ENCODE results near the gene CAPN1. TPM values are rescaled to one million over a fixed set of nuclear protein-coding genes. Genes with fewer than 3 reads are reported as not detected.
"Not testable (repeated sequence)": the region's sequence is repeated elsewhere in the genome, so short reads cannot be mapped to it uniquely, and the experiment has no call there.

CAPN1 gene
- total RNA-seq, 1 donor from 2014 or later: 225 TPM

- H3K27ac Mint-ChIP-seq: no peak overlapping the region
- no peaks in the 10 kb centered on the region for H3K27me3 Mint-ChIP-seq
- no peaks in the 10 kb centered on the region for H3K36me3 Mint-ChIP-seq
- H3K4me3 Mint-ChIP-seq: no peak overlapping the region
- H3K9me3 Mint-ChIP-seq: no peaks in the 10 kb centered on the region
- TF ChIP-seq, protein P1, sequence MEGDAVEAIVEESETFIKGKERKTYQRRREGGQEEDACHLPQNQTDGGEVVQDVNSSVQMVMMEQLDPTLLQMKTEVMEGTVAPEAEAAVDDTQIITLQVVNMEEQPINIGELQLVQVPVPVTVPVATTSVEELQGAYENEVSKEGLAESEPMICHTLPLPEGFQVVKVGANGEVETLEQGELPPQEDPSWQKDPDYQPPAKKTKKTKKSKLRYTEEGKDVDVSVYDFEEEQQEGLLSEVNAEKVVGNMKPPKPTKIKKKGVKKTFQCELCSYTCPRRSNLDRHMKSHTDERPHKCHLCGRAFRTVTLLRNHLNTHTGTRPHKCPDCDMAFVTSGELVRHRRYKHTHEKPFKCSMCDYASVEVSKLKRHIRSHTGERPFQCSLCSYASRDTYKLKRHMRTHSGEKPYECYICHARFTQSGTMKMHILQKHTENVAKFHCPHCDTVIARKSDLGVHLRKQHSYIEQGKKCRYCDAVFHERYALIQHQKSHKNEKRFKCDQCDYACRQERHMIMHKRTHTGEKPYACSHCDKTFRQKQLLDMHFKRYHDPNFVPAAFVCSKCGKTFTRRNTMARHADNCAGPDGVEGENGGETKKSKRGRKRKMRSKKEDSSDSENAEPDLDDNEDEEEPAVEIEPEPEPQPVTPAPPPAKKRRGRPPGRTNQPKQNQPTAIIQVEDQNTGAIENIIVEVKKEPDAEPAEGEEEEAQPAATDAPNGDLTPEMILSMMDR (conservative IDR thresholded peaks at IDR 0.05): no peak
- no peaks in the 10 kb centered on the region for H3K4me1 Mint-ChIP-seq (ENCODE audit: unreplicated experiment)
- DNase-seq (ENCODE audit: extremely low spot score, unreplicated experiment): no peak
Observed at GRCh38 chr11:65172600-65172999, 9.1 kb upstream of the CAPN1 start.

- H3K4me1 Mint-ChIP-seq (ENCODE audit: unreplicated experiment); H3K9me3 Mint-ChIP-seq; H3K27me3 Mint-ChIP-seq; H3K36me3 Mint-ChIP-seq; H3K27ac Mint-ChIP-seq: not testable (repeated sequence)
- peak; percentile 66 for DNase-seq (ENCODE audit: extremely low spot score, unreplicated experiment)
- peak overlapping the region; percentile 49 for H3K4me3 Mint-ChIP-seq
Observed at GRCh38 chr11:65174571-65175010, 7.1 kb upstream of the CAPN1 start.

GRCh38 chr11:65180877-65181568 is 705 bp upstream of the CAPN1 start:
- Mint-ChIP-seq H3K4me1 (ENCODE audit: unreplicated experiment) (peaks cover 11% of the 10 kb centered on the region), H3K27me3 (no peaks in the 10 kb centered on the region), H3K36me3 (peaks cover 4% of the 10 kb centered on the region), H3K27ac (peak overlapping the region; percentile 84), H3K4me3 (peak overlapping the region; percentile 89), H3K9me3 (no peaks in the 10 kb centered on the region)
- DNase-seq (ENCODE audit: extremely low spot score, unreplicated experiment): peak; percentile 89
- TF ChIP-seq, protein P1 (conservative IDR thresholded peaks at IDR 0.05): peak; percentile 83

DNA sequence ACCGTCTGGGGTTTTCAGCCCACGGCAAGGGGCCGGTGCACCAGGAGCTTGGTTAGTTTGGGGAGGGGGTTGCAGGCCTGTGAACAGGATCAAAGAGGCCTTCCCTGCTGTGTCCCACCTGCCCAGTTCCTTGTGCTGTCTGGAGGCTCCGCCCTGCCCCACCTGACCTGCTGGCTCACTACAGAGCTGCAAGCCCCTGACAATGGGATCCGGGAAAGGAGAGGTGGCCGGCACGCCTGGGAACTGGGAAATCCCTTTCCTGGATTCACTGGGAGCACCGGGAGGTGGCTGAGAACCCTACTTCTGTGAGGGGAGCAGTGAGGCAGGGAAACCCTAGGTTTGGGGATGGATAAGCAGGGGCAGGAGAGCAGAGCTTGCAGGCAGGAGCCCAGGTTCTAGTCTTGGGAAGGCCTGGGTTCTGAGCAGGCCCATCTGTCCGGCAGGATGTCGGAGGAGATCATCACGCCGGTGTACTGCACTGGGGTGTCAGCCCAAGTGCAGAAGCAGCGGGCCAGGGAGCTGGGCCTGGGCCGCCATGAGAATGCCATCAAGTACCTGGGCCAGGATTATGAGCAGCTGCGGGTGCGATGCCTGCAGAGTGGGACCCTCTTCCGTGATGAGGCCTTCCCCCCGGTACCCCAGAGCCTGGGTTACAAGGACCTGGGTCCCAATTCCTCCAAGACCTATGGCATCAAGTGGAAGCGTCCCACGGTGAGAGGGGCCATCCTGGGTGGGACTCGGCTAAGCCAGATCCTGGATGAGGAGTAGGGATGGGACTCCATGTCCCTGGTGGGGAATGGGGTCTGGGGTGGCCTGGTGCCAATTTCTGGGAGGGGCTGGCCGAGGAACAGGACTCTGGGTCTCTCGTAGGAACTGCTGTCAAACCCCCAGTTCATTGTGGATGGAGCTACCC is 786 bp downstream of the CAPN1 start:
- peaks cover 12% of the 10 kb centered on the region for H3K36me3 Mint-ChIP-seq
- H3K27me3 Mint-ChIP-seq: no peaks in the 10 kb centered on the region
- no peaks in the 10 kb centered on the region for H3K9me3 Mint-ChIP-seq
- peaks cover 11% of the 10 kb centered on the region for H3K4me1 Mint-ChIP-seq (ENCODE audit: unreplicated experiment)
- DNase-seq (ENCODE audit: extremely low spot score, unreplicated experiment): no peak
- peak overlapping the region; percentile 95 for H3K4me3 Mint-ChIP-seq
- TF ChIP-seq, protein P1 (conservative IDR thresholded peaks at IDR 0.05): no peak
- H3K27ac Mint-ChIP-seq: peak overlapping the region; percentile 96

DNA sequence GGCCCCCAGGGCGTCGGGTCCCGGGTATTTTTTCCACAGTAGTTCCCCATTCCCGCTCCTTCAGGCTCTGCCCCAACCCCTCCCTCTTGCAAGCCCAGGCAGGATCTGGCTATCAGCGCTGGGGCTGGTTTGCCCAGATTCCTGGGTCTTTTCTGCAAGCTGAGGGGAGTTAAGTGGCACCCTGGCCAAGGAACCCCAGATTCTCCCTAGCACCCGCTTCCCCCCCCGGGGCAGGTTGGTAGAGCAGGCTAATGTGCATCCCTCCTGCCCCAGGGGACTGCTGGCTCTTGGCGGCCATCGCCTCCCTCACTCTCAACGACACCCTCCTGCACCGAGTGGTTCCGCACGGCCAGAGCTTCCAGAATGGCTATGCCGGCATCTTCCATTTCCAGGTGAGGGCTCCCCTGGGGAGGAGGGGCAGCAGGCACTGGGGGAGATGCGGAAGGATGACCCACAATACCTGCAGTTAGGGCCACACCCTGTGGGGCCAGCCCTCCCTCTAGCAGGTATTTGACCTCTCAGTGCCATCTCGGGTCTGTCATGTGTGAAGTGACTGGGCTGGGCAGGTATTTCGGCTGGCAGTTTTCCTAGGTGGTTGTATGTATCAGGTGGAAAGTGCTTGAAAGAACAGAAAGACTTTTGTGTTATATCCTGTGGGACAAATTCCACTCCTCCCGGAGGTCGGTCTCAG is 1.6 kb downstream of the CAPN1 start:
- peak overlapping the region; percentile 95 for H3K4me3 Mint-ChIP-seq
- H3K9me3 Mint-ChIP-seq: no peaks in the 10 kb centered on the region
- no peaks in the 10 kb centered on the region for H3K27me3 Mint-ChIP-seq
- H3K4me1 Mint-ChIP-seq (ENCODE audit: unreplicated experiment): peaks cover 11% of the 10 kb centered on the region
- TF ChIP-seq, protein P1 (conservative IDR thresholded peaks at IDR 0.05): no peak
- H3K27ac Mint-ChIP-seq: peak overlapping the region; percentile 96
- no peak for DNase-seq (ENCODE audit: extremely low spot score, unreplicated experiment)
- peaks cover 12% of the 10 kb centered on the region for H3K36me3 Mint-ChIP-seq
